LNCAP (cell line): Measurements from ENCODE around the gene IMPA2.

Source experiments
- CTCF ChIP-seq: fragments of 450-650 bp; IDR thresholded peaks from 2 replicates; pipeline ENCODE4 v1.5.1; 2017; ENCODE audit warnings: mild to moderate bottlenecking

Gene IMPA2

GRCh38 chr18:12046046-12046750 is 64.9 kb downstream of the IMPA2 start:
- TF ChIP-seq CTCF: no peak

- TF ChIP-seq CTCF: no peak
Measured at GRCh38 chr18:12046751-12047335, 65.5 kb downstream of the IMPA2 start.

GRCh38 chr18:12048010-12048826 is 66.9 kb downstream of the IMPA2 start:
- TF ChIP-seq CTCF: no peak

- no peak for TF ChIP-seq CTCF
Measured at GRCh38 chr18:12048827-12049175, 67.5 kb downstream of the IMPA2 start.

- no peak for TF ChIP-seq CTCF
Measured at GRCh38 chr18:12049978-12050811, 68.9 kb downstream of the IMPA2 start.

- TF ChIP-seq CTCF: no peak
Measured at GRCh38 chr18:12052866-12053265, 71.6 kb downstream of the IMPA2 start.

GRCh38 chr18:12053289-12053688 is 72.0 kb downstream of the IMPA2 start:
- TF ChIP-seq CTCF: no peak
